Endothelial cell of umbilical vein (primary cell): ENCODE measurements around the gene SORCS1. TPM values are rescaled to one million over a fixed set of nuclear protein-coding genes. Genes with fewer than 3 reads are reported as not detected.

ENCODE experiments used
- BruUV-seq: library from RNA; stranded (reverse); fragments of 400-500 nt; replicated peaks from 2 replicates; lab custom pipeline; 2021; lab: Mats Ljungman, UMichigan
- CTCF ChIA-PET: fragments of 300-600, 350-600 bp; sonication (Branson Sonifier 250); formaldehyde crosslinking; loops from one replicate; lab custom pipeline; 2021; ENCODE audit warnings: antibody characterized with exemption, inconsistent platforms; lab: Charles Lee
- POLR2A ChIA-PET: fragments of 300-600, 350-600 bp; sonication (Branson Sonifier 250); formaldehyde crosslinking; loops from one replicate; lab custom pipeline; 2021; ENCODE audit warnings: antibody characterized with exemption, inconsistent platforms; lab: Charles Lee
- DNase-seq: peaks from one replicate; pipeline ENCODE4 v3.0.0-alpha.2; 2011; ENCODE audit warnings: low read depth, low spot score
- FAIRE-seq: peaks from 2 replicates; lab custom pipeline; 2011; peaks lifted over from hg19 to GRCh38; lab: Jason Lieb, UNC
- H2AFZ ChIP-seq: 2 replicates; pipeline ENCODE4 v1.6.0; 2012; ENCODE audit warnings: low read depth, low read length, control low read depth, inconsistent platforms
- H3K27ac ChIP-seq: 2 replicates; pipeline ENCODE4 v1.5.1; 2011; ENCODE audit warnings: low read depth, mild to moderate bottlenecking, control low read depth, low read length, moderate library complexity; ENCODE audit not compliant: insufficient read depth
- H3K27me3 ChIP-seq, 2 experiments: 2 replicates each; pipeline versions ENCODE4 v1.6.0 to v1.6.1; 2011; ENCODE audit warnings: low read length in 2 of 2, mixed read lengths in 1 of 2; ENCODE audit not compliant: control insufficient read depth in 2 of 2, insufficient read depth in 2 of 2
- H3K36me3 ChIP-seq, 2 experiments: 2 replicates in 1 of 2; 3 replicates in 1 of 2; pipeline ENCODE4 v1.5.1; 2011; ENCODE audit warnings: low read length in 2 of 2, mild to moderate bottlenecking in 1 of 2, moderate library complexity in 1 of 2; ENCODE audit not compliant: control insufficient read depth in 2 of 2, insufficient read depth in 2 of 2; ENCODE audit errors: extremely low read depth in 1 of 2
- H3K4me1 ChIP-seq: 3 replicates; pipeline ENCODE4 v1.5.1; 2011; ENCODE audit warnings: mild to moderate bottlenecking, low read length; ENCODE audit not compliant: control insufficient read depth, insufficient read depth; ENCODE audit errors: extremely low read depth
- H3K4me2 ChIP-seq: 2 replicates; pipeline ENCODE4 v1.6.1; 2011; ENCODE audit warnings: low read length, control low read depth, mixed read lengths; ENCODE audit not compliant: insufficient read depth
- H3K4me3 ChIP-seq, 3 experiments: fragments of 200-600 bp in 1 of 3; sonication (generic), shearing (Covaris generic) in 1 of 3; replicated peaks in 1 of 3; 2 replicates each; pipeline ENCODE4 v1.5.1; 2011 to 2016; ENCODE audit warnings: control low read depth in 3 of 3, low read length in 3 of 3, mild to moderate bottlenecking in 2 of 3, inconsistent platforms in 1 of 3, low read depth in 1 of 3, moderate library complexity in 1 of 3; ENCODE audit not compliant: insufficient read depth in 1 of 3
- H3K79me2 ChIP-seq: 2 replicates; pipeline ENCODE4 v1.6.0; 2012; ENCODE audit warnings: low read length, inconsistent platforms; ENCODE audit not compliant: control insufficient read depth, insufficient read depth
- H3K9ac ChIP-seq: replicated peaks from 2 replicates; pipeline ENCODE3; 2011; ENCODE audit warnings: low read length, control low read depth; ENCODE audit not compliant: insufficient read depth; ENCODE audit errors: extremely low read depth
- H3K9me1 ChIP-seq: replicated peaks from 3 replicates; pipeline ENCODE4 v1.6.0; 2011; ENCODE audit warnings: mild to moderate bottlenecking, low read length; ENCODE audit not compliant: control insufficient read depth, insufficient read depth; ENCODE audit errors: extremely low read depth
- H3K9me3 ChIP-seq: replicated peaks from 2 replicates; pipeline ENCODE4 v1.5.1; 2012; ENCODE audit warnings: low read length, inconsistent platforms; ENCODE audit not compliant: control insufficient read depth, insufficient read depth
- H4K20me1 ChIP-seq: replicated peaks from 2 replicates; pipeline ENCODE3; 2011; ENCODE audit warnings: mild to moderate bottlenecking, low read length; ENCODE audit not compliant: control insufficient read depth, insufficient read depth; ENCODE audit errors: extremely low read depth
- CTCF ChIP-seq, 2 donors: IDR thresholded peaks; 1 replicate in 1 of 2; 2 replicates in 1 of 2; pipeline ENCODE4 v1.5.1; 2011; ENCODE audit warnings: low read length in 2 of 2, mild to moderate bottlenecking in 2 of 2, moderate library complexity in 2 of 2, control low read depth in 1 of 2, inconsistent platforms in 1 of 2, low read depth in 1 of 2; ENCODE audit not compliant: insufficient read depth in 1 of 2; ENCODE audit errors: extremely low read depth in 1 of 2
- EZH2 ChIP-seq: IDR thresholded peaks from 2 replicates; pipeline ENCODE4 v1.6.1; 2012; ENCODE audit warnings: borderline replicate concordance, low read depth, mild to moderate bottlenecking, moderate library complexity, low read length, inconsistent platforms; ENCODE audit not compliant: severe bottlenecking
- FOS ChIP-seq: IDR thresholded peaks from 2 replicates; pipeline ENCODE4 v1.6.1; 2011; ENCODE audit warnings: mild to moderate bottlenecking, low read length, moderate library complexity, borderline replicate concordance; ENCODE audit not compliant: insufficient read depth
- GATA2 ChIP-seq: IDR thresholded peaks from 2 replicates; pipeline ENCODE4 v1.7.0; 2011; ENCODE audit warnings: low read depth, mild to moderate bottlenecking, moderate library complexity, mixed read lengths, low read length; ENCODE audit not compliant: insufficient read length, insufficient read depth
- JUN ChIP-seq: IDR thresholded peaks from 2 replicates; pipeline ENCODE4 v1.6.1; 2011; ENCODE audit warnings: borderline replicate concordance, low read depth; ENCODE audit not compliant: insufficient read length, insufficient read depth
- MYC ChIP-seq: IDR thresholded peaks from one replicate; pipeline ENCODE4 v1.6.1; 2011; ENCODE audit warnings: mild to moderate bottlenecking, low read depth, low read length
- POLR2A ChIP-seq: IDR thresholded peaks from 2 replicates; pipeline ENCODE4 v1.6.1; 2012; ENCODE audit warnings: low read depth, mild to moderate bottlenecking, control low read depth, low read length
- POLR2AphosphoS5 ChIP-seq: IDR thresholded peaks from 2 replicates; pipeline ENCODE4 v1.6.1; 2012; ENCODE audit warnings: low read depth, mild to moderate bottlenecking, control low read depth, low read length, moderate library complexity; ENCODE audit not compliant: insufficient read depth
- dilution Hi-C: fragments of 300-500 bp; cut with MboI; formaldehyde crosslinking; loops from one replicate; pipeline ENCODE4 v1.15.0; 2019; ENCODE audit warnings: low sequenced_read_pairs; ENCODE audit not compliant: extremely low pct_ligation_motif_present
- intact Hi-C: fragments of 100-400 bp; cut with micrococcal nuclease; formaldehyde crosslinking; loops from one replicate; pipeline ENCODE4 v1.10.0; 2022
- polyA plus RNA-seq, 4 experiments: library from polyadenylated mRNA; depleted of rRNA in 3 of 4; stranded (reverse) in 3 of 4; unstranded in 1 of 4; fragments of >200 nt; gene quantifications; 2 replicates each; pipeline versions ENCODE4 v1.2.1 to v1.2.3, GENCODE V29; 2011 to 2012; ENCODE audit warnings: missing spikeins in 1 of 4
- total RNA-seq: library from RNA; stranded (reverse); gene quantifications from 2 replicates; pipeline ENCODE4 v1.2.3, GENCODE V29; 2021
- TF ChIP-seq, protein P1 (sequence below): IDR thresholded peaks from 2 replicates; pipeline ENCODE4 v1.6.1; 2011; ENCODE audit not compliant: insufficient read depth, insufficient read length

The SORCS1 gene
- total and polyA plus RNA-seq, 2 donors (not counting 3 experiments of a cell fraction or from before 2014, with no cell fraction given) = not detected

DNA sequence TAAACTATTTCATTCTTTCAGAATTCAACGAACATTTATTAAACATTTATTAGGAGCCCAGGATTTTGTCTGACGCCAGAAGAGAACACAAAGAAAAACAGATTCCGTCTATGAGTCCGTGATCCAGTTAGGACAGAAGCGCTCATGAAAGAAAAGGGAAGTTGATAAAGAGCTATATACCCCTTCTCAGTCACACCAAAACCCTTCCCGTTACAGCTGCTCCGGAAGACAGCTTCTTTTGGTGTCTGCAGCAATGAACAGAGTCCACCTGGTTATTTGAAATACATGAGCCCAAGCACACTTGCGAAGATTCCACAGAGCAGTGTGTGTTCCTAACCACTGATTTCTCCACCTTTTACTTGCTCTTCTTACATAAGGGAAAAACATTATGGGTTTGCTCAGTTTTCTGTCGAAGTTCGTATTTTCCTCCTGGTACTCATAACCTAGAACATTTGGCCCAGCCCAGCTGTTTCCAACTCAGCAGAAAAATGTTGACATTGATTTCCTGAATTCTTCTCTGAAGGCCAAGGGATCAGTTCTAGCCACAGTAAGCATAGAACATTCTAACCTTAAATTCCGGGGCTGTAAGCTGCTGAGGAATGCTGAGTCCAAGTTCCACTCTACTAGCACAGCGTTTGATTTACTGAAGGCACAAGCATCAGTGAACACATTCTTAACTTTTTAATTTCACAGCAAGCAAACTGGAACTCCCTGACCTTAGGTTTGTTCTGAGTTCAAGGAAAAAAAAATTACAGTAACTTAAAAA, 206.5 kb downstream of the SORCS1 start:
- H3K79me2 ChIP-seq = no peaks in the 10 kb centered on the region
- intact Hi-C loops (no loop called here), dilution Hi-C loops (no loop called here)
- no peaks in the 10 kb centered on the region for H3K4me1 ChIP-seq
- H3K9me1 ChIP-seq = no peaks in the 10 kb centered on the region
- no peak for DNase-seq
- H3K27ac ChIP-seq = no peak overlapping the region
- CTCF ChIA-PET = no interaction called here
- H3K4me3 ChIP-seq = no peak overlapping the region
- no peak overlapping the region for H2AFZ ChIP-seq
- TF ChIP-seq, protein P1, sequence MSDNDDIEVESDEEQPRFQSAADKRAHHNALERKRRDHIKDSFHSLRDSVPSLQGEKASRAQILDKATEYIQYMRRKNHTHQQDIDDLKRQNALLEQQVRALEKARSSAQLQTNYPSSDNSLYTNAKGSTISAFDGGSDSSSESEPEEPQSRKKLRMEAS = no peak
- TF ChIP-seq JUN = no peak
- TF ChIP-seq FOS = no peak
- no peak for TF ChIP-seq POLR2A
- TF ChIP-seq CTCF (IDR thresholded peaks at IDR 0.05; ENCODE audit: extremely low read depth in 1 of 2, insufficient read depth in 1 of 2, low read depth in 1 of 2, low read length in 2 of 2) = no peak
- no peak for TF ChIP-seq GATA2
- TF ChIP-seq MYC = no peak
- TF ChIP-seq EZH2 = no peak
- no peak for TF ChIP-seq POLR2AphosphoS5
- no peaks in the 10 kb centered on the region for H4K20me1 ChIP-seq
- no peaks in the 10 kb centered on the region for H3K27me3 ChIP-seq
- POLR2A ChIA-PET = no interaction called here
- H3K9ac ChIP-seq = no peak overlapping the region
- no peak overlapping the region for H3K4me2 ChIP-seq
- H3K36me3 ChIP-seq = no peaks in the 10 kb centered on the region
- FAIRE-seq = no peak
- no TSS peak for BruUV-seq
- peaks cover 3% of the 10 kb centered on the region for H3K9me3 ChIP-seq
